Mucosa of gallbladder (tissue), 1 donor: ENCODE results near the gene RNF150. TPM values are rescaled to one million over a fixed set of nuclear protein-coding genes. Genes with fewer than 3 reads are reported as not detected.
A peak's percentile ranks its signal among the peaks of the same experiment; 100 is the strongest.

ENCODE experiments used
- DNase-seq: peaks from one replicate; pipeline ENCODE4 v3.0.0-alpha.2; 2020; ENCODE audit warnings: low spot score
- total RNA-seq: library from RNA; stranded (reverse); gene quantifications from one replicate; pipeline ENCODE4 v1.2.1, GENCODE V29; 2021
- donor health status: DM: no; HTN: no; CAD: no.

The RNF150 gene
- total RNA-seq, 1 donor from 2014 or later, result 20.5 TPM

- DNase-seq, result no peak
These were observed 267.7 kb downstream of the RNF150 start for GRCh38 chr4:140865253-140866217.

DNA sequence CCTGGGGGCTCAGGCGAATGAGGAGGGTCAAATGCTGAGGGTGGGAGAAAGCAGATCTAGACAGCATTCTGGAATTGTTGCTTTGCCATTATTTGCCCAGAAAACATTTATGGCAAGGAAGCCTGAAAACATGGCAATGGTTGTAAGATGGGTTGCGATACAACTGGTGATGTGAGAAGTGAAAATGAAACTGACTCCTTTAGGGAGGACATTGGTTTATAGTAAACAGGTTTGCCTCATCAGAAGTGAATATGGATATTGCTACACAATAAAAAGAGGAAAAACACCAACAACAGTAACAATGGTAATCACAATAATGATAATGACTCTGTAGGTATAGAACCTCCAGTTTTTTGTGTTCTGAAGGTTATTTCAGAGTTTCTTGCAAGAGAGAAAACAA, 270.1 kb downstream of the RNF150 start:
- DNase-seq, result no peak

DNA sequence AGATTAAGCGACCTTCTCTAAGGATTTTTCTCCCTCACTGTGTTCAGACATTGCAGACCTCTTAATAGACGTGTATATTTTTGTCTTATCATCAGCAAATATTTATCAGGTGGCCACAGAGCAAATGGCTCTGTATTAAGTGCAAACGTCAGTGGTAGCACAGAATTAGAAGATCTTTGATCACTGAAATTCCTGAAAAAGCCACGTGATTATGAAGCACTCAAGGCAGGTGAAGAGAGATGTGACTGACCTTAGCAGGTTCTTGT, 271.2 kb downstream of the RNF150 start:
- DNase-seq, result no peak

DNA sequence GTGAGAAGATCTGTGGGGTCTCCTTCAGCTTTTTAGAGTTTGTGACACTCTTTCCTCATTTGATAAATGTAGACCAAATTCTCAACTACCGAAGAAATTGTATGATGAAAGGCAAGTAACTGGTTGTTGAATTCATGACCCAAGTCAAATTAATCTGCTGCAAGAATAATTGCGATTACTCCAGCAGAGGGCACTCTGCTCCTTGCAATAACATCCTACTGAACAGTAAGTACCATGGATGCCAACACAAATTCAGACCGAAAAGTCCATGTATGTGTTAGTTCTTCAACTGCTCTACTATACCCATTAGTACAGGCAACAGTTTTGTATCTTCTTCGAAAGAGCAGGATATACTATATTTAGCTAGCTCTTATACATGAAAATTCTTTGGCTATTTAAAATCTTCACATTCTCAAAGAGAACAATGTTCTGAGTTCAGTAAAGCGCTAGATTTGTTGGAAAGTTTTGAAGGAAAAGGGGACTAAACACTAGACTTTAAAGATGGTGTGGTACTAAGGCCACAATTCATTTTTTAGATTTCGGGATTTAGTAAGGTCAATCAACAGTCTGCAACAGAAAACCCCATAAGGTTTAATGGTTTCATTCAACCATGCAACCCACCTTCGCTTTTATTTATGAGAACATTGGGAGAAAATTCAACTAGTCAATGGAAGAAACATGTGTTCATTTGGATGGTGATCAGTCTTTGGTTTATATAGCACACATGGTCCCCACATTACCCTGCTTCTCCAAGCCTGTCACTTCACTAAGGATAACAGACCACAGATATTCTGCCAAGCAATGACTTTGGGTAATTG, 271.7 kb downstream of the RNF150 start:
- peak; percentile 81 for DNase-seq

DNA sequence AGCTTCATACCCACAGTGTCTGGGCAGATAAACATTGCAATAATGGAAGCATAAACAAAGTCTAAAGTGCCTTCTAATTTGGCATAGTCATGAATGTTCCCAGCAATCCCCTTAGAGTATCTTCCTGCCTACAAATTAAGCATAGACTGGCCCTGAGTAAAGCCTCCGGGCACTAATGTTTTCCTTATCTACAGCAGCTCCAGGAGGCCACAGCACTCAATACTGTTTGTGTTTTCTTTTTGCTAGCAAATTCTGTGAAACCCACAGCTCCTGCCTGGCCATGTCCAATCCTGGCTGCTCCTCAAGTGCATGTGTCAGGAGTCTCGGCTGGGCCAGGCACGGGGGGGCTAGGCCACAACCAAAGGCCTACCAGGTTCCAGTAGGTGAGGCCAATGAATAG, 274.4 kb downstream of the RNF150 start:
- no peak for DNase-seq

GRCh38 chr4:140857111-140857510, 276.2 kb downstream of the RNF150 start:
- no peak for DNase-seq

- DNase-seq, result no peak
These were observed 276.6 kb downstream of the RNF150 start for GRCh38 chr4:140856621-140857062.

DNA sequence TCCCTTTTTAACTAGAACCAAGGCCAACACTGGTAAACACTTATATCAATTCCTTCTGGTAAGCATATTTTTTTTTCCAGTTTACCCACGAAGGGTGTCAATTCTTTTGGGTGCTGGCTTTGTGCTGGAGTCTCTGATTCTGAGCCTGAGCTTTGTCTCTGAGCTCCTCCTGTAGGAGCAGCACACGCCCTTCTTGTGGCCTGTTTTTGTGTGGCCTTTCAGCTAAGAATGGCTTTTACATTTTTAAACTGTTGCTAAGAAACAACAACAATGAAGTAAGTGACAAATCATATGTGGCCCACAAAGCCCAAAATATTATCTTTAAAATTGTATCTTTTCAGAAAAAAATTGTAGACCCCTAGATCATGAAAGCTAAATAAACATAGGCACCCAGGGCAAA, 279.1 kb downstream of the RNF150 start:
- DNase-seq, result no peak

DNA sequence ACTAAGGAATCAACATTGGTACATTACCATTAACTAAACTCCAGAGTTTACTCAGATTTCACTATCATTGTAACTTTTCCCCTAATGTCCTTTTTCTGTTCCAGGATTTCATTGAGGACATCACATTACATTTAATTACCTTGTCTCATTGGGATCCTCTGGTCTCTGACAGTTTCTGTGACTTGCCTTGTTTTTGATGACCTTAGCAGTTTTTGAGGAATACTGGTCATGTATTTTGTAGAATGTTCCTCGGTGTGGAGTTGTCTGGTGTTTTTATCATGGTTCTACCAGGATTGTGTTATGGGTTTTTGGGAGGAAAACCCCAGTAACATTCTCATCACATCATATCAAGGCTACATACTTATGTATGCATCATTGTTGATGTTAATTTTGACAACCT, 281.5 kb downstream of the RNF150 start:
- DNase-seq, result no peak

GRCh38 chr4:140851032-140851636, 282.1 kb downstream of the RNF150 start:
- DNase-seq, result peak; percentile 69

DNA sequence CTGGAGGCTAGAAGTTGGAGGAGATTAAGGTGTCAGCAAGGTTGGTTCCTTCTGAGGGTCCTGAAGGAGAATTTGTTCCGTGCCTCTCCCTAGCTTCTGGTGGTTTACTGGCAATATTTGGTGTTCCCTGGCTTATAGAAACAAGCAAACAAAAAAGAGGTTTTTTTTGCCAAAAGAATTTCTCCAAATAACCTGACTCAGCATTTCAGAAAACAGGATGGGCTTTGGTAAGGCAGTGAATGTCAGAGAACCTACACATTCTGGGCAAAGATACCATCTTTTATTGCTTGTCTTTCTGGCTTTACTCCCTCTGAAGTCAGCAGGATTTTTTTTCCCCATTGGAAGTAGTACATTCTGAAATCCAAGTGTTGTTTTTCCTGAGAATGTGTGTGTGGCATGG, 283.7 kb downstream of the RNF150 start:
- DNase-seq, result no peak

- no peak for DNase-seq
These were observed 286.5 kb downstream of the RNF150 start for GRCh38 chr4:140846736-140847135.

DNA sequence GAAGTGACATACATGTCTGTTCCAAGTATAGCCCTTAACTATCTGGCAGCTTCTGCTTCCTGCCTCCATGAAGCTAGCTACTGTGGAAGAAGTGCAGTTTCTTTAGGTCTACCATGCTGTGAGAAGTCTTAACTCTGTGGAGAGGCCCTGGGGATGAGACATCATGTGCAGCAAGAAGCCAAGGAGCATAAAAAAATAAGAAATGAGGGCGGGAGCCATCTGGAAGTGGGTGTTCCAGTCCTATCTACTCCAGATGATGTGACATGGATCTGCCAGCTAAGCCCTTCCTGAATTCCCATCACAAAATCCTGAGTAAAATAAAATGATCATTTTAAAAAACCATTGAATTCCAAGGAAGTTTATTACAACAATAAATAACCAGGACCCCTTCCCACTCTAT, 289.2 kb downstream of the RNF150 start:
- no peak for DNase-seq

GRCh38 chr4:140841186-140841585, 292.1 kb downstream of the RNF150 start:
- DNase-seq, result no peak

- peak; percentile 11 for DNase-seq
These were observed 293.1 kb downstream of the RNF150 start for GRCh38 chr4:140839888-140840790.

DNA sequence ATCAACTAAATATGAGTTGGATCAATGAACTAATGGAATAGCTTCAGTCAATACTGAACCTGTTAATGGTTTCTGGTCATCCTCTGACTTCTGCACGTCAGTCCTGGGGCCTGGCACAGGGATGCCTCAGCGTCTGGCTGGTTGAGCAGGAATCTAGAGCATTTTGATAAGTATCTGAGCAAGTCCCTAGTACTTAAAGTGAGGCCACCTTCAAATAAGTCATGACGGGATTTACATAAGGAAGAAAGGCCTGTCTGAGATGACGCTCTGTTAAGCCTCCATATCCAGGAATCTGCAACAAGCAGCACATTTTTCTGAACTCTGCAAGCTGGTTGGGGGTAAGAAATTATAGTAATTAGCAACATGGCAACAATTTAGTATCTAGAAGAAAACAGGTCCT, 293.9 kb downstream of the RNF150 start:
- no peak for DNase-seq

DNA sequence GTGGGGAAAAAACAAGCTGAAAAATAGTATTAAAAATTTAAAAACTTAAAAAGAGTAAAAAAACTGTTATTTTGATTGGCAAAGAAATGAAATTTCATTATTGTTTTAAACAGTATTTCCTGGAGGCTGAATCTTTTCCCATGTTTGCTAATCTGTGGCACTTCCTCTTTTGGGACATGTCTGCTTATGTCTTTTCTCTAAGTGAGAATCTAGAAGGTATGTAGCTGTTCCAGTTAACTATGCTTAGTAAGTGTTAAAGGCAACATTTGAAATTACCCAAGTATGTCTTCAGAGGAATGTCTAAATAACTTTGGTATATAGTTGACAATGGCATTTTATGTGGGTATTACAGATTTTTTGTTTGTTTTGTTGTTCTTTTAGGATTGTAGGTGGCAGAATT, 295.5 kb downstream of the RNF150 start:
- DNase-seq, result no peak

GRCh38 chr4:140834839-140835495, 298.3 kb downstream of the RNF150 start:
- DNase-seq, result peak; percentile 14

GRCh38 chr4:140833280-140833679, 300.0 kb downstream of the RNF150 start:
- no peak for DNase-seq

GRCh38 chr4:140829825-140830224, 303.4 kb downstream of the RNF150 start:
- no peak for DNase-seq

DNA sequence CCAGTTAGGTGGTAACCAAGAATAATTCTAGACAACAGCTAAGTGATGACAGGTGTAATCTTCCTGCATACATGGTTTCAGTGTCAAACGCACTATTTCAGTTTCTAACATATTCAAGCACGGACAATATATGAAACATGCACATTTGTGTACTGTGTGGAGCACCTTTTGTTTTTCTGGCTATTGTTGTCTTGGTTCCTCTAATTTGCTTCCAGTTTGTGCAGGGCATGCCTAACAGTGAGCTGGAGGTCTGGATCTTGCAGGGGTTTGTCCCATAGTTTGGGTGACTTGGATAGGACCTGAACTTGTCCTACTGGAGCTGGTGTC, 306.6 kb downstream of the RNF150 start:
- no peak for DNase-seq
